NT2/D1 (cell line): ENCODE data around the gene ATP5MC2.

Source experiments
- YY1 ChIP-seq: IDR thresholded peaks from 2 replicates; pipeline ENCODE4 v1.6.1; 2011; ENCODE audit not compliant: insufficient read length, insufficient read depth
- ZNF274 ChIP-seq: IDR thresholded peaks from 2 replicates; pipeline ENCODE4 v1.6.1; 2011; ENCODE audit warnings: mild to moderate bottlenecking, low read depth, low read length

DNA sequence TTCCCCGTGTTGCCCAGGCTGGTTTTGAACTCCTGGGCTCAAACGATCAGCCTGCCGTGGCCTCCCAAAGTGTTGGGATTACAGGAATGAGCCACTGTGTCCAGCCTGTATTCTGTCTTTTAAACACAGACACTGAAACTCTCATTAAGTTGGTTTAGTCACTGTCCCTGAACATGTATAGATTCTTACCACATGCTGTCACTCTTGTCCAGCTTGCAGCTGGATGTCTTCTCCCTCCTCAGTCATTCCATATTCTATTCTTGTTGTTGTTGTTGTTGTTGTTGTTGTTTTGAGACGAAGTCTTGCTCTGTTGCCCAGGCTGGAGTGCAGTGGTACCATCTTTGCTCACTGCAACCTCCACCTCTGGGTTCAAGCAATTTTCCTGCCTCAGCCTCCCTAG lies 12.3 kb upstream of the ATP5MC2 start:
- TF ChIP-seq YY1 (no peak), ZNF274 (no peak)
